GM19043 (cell line): Measurements from ENCODE around the gene CDKL1.
"Not testable (repeated sequence)": the region's sequence is repeated elsewhere in the genome, so short reads cannot be mapped to it uniquely, and the experiment has no call there.

Source experiments
- ATAC-seq: cut with Tn5 transposase; IDR thresholded peaks from one replicate; pipeline ENCODE4 v1.9.1; 2021; ENCODE audit warnings: low read depth; ENCODE audit not compliant: unreplicated experiment

CDKL1 gene

GRCh38 chr14:50388256-50388931 lies 8.3 kb downstream of the CDKL1 start:
- ATAC-seq, result no peak

DNA sequence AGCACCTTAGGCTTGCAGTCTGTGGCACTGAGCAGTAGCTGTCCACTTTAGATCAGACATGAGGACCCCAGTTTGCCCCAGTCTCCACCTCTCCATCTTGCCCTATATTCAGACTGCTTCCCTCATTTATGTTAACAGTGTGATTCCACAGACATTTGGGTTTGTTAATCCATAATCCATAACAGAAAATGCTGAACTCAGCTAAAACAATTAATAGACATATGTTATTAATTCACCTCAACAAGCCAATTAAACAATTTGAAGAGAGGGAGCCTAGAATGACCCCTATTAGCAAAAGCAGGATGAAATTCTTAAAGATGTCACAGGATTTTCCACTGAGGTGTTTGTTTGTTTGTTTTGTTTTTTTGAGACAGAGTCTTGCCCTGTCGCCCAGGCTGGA lies 9.1 kb downstream of the CDKL1 start:
- no peak for ATAC-seq

- ATAC-seq, result no peak
Observed at GRCh38 chr14:50383618-50384225, 13.0 kb downstream of the CDKL1 start.

GRCh38 chr14:50381823-50382287 lies 14.8 kb downstream of the CDKL1 start:
- ATAC-seq, result no peak

DNA sequence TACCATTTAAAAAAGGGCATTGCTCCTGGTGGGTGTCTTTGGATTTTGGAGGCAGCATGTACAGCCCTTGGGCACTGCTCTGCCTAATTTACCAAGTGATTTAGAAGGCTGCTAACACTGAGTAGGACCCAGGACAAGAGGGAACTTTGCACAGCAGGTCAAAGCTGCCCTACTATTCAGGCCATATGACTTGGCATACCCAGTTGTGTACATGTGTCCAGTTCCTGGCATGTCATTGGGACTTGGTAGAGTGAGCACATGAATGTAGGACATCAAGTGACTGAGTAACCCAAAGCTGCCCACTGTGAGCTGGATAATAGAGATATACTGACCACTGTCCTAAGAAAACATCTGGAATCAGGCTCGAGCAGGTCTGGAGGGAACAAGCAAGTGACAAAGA lies 15.7 kb downstream of the CDKL1 start:
- ATAC-seq, result no peak

GRCh38 chr14:50380455-50380854 lies 16.2 kb downstream of the CDKL1 start:
- no peak for ATAC-seq

DNA sequence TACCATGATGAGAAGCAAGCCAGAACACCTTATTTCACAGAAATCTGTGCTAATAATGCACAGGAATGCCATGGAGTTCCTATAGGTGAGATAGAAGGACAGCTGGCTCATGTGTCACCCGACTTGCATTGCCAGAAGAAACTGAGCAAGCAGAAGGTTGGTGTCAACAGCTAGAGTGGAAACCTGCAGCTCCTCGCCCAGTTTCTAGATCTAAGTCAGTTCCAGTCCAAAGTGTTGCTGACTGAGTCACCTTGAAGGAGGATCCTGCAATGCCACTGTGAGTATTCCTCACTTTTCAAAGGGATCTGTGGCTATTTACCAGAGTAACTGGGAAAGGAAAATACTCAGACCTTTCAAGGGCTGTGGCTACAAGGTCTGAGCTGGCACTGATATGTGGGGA lies 17.1 kb downstream of the CDKL1 start:
- no peak for ATAC-seq

- no peak for ATAC-seq
Observed at GRCh38 chr14:50377550-50378085, 19.1 kb downstream of the CDKL1 start.

DNA sequence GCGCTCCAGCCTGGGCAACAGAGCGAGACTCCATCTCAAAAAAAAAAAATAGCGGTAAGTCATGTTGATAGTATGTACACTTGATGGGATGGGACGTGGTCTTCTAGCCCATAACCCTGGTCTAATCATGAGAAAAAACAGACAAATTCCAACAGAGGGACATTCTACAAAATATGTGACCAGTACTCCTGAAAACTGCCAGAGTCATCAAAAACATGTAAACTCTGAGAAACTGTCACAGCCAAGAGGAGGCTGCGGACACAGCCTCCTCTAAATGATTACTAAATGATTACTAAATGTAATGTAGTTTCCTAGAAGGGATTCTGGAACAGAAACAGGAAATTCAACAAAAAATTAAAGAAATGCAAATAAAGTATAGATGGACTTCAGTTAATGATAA lies 20.9 kb downstream of the CDKL1 start:
- ATAC-seq, result no peak

GRCh38 chr14:50373959-50374358 lies 22.7 kb downstream of the CDKL1 start:
- ATAC-seq, result no peak

DNA sequence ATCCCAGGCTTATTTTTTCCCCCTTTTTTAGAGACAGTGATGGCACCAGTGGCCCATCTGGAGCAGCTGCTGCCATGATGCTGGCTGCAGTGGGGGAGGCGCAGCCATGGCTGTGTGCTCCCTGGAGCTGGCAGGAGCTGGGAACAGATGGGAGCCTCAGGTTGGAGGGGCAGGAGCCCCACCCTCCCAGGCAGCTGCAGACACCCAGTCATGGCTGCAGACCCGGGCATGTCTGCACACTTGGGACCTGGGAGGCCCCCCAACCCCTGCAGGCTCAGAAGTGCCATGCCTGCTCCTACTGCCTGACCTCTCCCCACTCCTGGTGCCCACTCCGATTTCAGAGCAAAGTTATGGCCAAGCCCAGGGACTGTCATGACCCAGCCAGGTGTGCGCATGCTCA lies 25.1 kb downstream of the CDKL1 start:
- ATAC-seq, result no peak

DNA sequence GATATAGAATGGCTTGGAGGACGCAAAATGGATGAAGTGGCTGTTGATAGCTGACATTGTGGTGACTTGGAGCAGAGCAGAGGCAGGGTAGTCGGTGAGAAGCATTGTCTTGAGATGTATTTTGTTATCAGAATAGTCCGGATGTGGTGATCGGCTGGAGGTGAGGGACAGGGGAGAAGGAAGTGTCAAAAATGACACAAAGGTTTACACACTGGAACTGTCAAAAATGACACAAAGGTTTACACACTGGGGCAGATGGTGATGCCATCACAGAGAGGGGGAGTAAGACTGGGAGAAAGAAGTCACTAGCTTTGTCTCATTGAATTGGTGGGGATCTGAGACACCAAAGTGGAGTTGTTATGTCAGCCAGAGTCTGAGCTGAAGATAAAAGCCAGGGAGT lies 30.1 kb downstream of the CDKL1 start:
- ATAC-seq, result no peak

GRCh38 chr14:50366115-50366514 lies 30.6 kb downstream of the CDKL1 start:
- no peak for ATAC-seq

GRCh38 chr14:50365572-50365971 lies 31.1 kb downstream of the CDKL1 start:
- not testable (repeated sequence) for ATAC-seq

GRCh38 chr14:50364792-50365191 lies 31.9 kb downstream of the CDKL1 start:
- ATAC-seq, result no peak

DNA sequence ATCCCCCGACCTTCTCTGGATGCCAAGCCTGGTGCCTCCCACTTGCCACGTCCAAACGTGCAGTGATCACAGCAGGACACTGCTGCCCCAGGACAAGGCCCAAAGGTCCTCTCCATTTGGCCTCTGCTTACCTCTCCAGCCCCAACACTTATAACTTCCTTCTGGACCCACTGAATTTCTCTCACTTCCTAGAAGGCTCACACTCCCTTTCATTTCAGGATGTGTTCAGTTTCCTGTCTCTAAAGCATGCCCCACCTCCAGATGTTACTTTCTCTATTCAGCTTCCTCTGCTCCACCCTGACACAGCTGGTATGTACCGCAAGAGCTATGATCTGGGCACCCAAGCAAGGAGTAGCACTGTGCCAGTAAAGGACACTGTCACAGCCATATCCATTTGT lies 33.0 kb downstream of the CDKL1 start:
- peak; percentile 95 for ATAC-seq

DNA sequence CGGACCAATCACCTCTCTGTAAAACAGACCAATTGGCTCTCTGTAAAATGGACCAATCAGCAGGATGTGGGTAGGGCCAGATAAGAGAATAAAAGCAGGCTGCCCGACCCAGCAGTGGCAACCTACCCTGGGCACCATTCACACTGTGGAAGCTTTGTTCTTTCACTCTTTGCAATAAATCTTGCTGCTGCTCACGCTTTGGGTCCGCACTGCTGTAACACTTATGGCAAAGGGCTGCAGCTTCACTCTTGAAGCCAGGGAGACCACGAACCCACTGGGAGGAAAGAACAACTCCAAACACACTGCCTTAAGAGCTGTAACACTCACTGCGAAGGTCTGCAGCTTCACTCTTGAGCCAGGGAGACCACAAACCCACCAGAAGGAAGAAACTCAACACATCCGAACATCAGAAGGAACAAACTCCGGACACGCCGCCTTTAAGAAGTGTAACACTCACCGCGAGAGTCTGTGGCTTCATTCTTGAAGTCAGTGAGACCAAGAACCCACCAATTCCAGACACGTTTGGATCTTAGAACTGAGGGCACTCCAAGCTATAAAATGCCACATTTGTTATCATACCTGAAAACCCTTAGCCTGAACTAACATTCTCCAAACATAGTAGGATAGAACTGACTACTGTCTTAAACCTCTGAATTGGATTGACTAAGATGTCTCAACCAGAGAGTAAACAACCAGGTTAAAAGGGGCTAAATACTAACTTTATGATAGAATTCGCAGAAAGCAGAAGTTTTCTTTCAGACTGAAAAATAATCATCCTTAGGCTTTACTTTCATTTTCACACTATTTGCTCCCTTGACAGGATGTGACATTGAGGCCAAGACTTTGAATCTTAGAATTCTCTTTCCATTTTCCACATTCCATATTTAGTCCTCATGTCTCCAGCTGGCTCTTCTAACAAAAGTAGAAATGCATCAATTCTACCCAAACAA lies 33.6 kb downstream of the CDKL1 start:
- ATAC-seq, result peak; percentile 23

DNA sequence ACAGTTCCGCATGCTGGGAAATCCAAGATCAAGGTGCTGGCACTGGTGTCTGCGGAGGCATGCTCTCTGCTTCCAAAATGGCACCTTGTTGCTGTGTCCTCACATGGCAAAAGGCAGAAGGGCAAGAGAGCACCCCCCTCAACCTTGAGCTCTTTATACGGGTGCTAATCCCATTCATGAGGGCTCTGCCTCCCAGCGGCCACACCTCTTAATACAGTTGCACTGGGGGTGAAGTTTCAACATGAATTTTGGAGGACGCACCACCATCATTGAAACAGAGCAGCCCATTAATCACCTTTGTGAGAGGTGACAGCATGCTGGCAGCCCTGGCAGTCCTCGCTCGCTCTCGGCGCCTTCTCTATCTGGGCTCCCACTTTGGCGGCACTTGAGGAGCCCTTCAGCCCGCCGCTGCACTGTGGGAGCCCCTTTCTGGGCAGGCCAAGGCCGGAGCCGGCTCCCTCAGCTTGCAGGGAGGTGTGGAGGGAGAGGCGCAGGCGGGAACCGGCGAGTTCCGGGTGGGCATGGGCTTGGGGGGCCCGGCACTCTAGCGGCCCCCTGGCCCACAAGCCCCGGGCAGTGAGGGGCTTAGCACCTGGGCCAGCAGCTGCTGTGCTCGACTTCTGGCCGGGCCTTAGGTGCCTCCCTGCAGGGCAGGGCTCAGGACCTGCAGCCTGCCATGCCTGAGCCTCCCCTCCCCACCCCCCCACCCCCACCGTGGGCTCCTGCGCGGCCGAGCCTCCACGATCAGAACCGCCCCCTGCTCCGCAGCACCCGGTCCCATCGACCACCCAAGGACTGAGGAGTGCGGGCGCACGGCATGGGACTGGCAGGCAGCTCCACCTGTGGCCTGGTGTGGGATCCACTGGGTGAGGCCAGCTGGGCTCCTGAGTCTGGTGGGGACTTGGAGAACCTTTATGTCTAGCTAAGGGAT lies 34.9 kb downstream of the CDKL1 start:
- ATAC-seq, result not testable (repeated sequence)

DNA sequence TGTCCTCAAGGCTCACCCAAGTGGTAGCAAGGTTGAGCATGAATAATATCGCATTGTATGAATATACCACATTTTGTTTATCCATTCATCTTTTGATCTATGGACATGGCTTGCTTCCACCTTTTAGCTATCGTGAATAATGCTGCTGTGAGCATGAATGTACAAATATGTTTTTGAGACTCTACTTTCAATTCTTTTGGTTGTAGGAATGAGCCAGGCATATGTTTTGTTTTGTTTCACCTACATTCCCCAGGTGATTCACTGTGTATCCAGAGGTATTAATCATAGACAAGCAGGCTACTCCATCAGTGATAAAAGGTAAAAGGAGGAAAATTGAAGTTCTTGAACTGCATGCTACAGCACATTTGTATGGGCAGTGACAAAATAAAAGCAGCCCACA lies 35.8 kb downstream of the CDKL1 start:
- ATAC-seq, result no peak

- ATAC-seq, result no peak
Observed at GRCh38 chr14:50360093-50360492, 36.6 kb downstream of the CDKL1 start.
